Stimulated activated CD4-positive, alpha-beta T cell treated with anti-CD3 and anti-CD28 coated beads, Interleukin-12 subunit alpha, Interleukin-12 subunit beta, amount 100 ng/mL, for 48 hours (primary cell): Measurements from ENCODE around the gene CDH23.

Experiments
- DNase-seq, 3 donors: peaks; one replicate each; pipeline ENCODE4 v3.0.0-alpha.2; 2020; ENCODE audit warnings: low read depth in 2 of 3, low spot score in 1 of 3

CDH23 gene

DNA sequence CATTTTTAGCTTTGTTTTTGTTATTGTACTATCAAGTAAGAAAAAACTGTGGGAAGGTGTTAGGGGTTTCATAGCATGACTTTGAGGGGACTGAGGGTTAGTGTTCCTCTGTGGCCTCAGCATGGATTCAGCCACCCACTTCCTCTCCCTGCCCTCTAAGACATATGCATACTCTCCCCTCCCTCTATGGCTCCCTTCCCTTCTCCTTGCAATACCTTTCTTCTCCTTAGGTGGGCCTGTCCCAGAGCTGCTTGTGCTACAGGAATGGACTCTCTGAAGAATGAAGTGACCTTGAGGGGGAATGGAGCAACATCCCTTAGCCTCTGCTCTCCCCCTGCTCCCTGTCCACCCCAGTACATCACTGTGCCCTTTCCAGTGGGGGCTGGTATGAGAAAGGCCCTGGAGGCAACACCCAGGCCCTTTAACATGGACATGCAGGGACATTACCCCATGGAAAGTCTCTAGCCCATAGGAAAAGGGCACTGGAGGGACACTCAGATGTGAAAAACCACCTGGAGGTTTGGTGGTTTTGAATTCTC is 22.4 kb downstream of the CDH23 start:
- DNase-seq, result no peak

GRCh38 chr10:71419750-71420149 is 23.0 kb downstream of the CDH23 start:
- DNase-seq, result no peak

GRCh38 chr10:71421075-71421434 is 24.3 kb downstream of the CDH23 start:
- DNase-seq, result no peak

- DNase-seq, result no peak
Measured at GRCh38 chr10:71423250-71423649, 26.5 kb downstream of the CDH23 start.

DNA sequence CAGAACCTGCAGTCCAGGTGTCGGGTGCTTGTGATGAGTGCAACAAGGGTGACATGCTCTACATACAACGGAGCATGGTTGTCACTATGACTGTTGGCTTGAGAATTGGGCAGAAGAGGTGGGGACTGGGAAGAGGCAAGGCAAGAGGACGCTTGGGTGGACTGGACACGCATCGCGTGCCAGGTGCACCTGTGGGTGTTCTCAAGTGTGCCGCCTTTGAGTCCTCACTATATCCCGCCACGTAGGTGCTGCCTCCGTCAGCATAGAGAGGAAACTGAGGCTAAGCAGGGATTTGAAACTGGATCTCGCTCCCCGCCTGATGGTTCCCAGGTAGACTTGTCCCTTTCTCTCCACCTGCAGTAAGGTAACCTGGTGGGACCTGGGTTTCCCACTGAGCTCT is 27.2 kb downstream of the CDH23 start:
- DNase-seq, result no peak

DNA sequence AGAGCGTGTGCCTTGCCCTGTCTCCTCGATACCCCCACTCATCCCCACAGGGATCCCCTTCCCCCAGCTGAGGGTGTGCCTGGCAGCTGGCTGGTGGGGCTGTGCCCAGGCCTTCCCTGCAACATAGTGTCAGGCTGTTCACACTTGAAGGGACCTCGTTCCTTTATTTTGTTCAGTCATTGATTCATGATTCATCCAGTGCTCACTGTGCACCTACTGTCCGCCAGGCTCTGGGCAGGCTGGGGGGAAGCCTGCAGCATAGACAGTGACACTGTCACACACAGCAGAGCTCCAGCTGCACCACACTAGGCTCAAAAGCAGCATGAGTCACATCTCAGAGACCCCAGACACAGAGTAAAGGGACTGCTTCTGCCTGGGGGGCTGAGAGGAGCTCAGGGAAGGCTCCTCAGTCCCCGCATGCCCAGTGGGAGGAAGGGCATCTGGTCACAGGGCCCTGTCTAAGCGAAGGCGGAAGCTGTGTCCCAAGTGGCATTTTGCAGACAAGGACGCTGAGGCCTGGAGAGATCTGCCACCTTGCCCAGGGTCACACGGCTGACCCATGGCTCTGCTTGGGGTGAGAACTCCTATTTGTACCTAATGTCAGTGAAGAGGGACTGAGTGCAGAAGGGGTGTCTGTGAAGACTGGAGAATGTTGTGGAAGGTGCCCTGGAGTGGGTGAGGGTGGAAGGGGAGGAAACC is 27.9 kb downstream of the CDH23 start:
- no peak for DNase-seq

DNA sequence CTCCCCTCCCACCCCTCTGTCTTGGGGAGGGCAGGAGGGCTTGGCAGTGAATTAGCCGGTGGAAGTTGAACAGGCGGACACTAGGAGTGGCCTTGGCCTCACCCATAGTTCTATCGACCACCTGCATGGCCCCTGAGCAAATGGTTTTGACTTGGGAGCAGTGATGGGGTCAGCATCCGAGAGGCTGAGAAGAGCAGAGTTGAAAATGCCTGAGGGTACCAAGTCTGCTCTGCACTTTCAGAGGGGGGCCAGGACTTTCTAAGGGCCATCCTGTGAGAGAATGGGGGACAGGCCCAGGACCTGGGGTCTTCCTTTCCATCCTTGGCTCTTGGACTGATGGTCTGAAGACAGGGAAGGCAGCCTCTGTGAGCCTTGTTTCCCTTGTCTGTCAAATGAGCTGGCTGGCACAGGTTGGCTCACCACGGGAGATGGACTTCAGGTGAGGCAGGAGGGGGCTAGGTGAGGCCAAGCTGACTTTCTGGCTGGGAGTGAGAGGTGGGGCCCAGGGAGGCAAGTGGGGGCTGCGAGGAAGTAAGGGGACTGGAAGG is 29.4 kb downstream of the CDH23 start:
- DNase-seq, result no peak

GRCh38 chr10:71427246-71427645 is 30.5 kb downstream of the CDH23 start:
- DNase-seq, result no peak

DNA sequence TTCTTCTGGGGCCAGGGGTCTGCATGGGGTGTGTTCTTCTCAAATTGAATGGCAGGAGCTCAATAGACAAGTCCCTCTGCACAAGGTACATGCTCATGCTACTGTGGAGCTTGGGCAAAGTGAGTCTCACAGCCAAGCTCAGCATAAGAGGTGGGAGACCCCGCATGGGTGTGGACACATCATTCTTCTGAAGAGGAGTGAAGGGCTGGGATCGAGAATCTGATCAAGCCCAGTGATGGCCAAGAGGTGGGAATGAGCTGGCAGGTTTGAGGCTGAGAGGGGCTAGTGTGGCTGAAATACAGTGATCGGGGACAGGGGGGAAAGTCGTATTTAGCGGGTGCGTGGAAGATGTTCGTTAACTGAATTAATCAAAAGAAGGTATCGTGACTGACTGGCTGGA is 32.6 kb downstream of the CDH23 start:
- no peak for DNase-seq

DNA sequence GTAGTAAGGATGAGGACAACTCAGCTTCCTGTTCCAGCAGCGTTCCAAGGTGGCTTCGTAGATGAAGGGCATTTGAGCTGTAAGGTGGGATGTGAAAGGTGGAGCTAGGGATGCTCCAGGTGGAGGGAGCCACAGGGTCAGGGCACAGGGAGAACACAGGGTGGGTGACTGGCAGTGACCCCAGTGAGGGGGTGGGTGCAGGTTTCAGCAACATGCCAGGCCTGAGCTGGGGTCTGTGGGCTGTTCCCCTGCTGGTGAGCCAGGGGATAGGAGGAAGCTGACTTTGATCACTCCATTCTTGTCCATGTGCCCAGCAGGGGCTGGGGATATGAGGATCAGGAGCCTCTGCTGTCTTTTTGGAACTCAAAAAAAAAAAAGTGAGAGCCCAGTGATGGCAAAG is 33.2 kb downstream of the CDH23 start:
- DNase-seq, result no peak

GRCh38 chr10:71431239-71432100 is 34.8 kb downstream of the CDH23 start:
- no peak for DNase-seq

GRCh38 chr10:71432101-71432905 is 35.6 kb downstream of the CDH23 start:
- no peak for DNase-seq

DNA sequence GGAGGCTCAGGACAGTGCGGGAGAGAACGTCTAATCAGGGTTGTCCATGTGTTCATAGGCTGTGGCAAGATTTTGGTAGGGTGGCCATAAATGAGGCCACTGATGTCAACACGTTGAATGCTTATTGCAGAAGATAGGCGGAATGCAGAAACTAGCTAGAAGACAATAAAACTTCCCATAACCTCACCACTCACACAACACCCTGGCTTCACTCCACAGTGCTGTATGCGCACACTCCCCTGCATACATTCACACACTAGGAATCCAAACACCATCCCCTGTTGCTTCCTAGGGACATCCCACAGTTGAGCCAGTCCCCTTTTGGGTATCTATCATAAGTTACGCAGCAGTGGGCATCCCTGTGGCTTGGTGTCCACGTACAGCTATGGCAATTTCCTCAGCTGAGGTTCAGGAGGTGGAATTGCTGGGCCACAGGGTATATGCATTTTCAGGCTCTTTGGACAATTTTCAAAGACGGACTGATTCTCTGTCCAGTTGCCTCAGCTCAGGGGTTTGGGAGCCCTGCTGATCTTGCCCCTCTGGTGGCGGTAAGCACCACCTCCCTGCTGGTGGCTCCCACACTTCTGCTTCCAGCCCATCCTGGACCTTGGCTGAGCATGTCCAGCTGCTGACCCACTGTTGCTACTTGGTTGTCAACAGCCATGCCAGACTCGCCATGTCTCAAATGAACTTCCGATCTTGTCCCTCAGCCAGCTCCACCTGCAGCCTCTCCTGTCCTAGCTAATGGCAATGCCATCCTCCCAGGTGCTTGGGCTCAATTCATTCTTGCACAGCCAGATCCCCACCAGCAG is 36.4 kb downstream of the CDH23 start:
- no peak for DNase-seq

DNA sequence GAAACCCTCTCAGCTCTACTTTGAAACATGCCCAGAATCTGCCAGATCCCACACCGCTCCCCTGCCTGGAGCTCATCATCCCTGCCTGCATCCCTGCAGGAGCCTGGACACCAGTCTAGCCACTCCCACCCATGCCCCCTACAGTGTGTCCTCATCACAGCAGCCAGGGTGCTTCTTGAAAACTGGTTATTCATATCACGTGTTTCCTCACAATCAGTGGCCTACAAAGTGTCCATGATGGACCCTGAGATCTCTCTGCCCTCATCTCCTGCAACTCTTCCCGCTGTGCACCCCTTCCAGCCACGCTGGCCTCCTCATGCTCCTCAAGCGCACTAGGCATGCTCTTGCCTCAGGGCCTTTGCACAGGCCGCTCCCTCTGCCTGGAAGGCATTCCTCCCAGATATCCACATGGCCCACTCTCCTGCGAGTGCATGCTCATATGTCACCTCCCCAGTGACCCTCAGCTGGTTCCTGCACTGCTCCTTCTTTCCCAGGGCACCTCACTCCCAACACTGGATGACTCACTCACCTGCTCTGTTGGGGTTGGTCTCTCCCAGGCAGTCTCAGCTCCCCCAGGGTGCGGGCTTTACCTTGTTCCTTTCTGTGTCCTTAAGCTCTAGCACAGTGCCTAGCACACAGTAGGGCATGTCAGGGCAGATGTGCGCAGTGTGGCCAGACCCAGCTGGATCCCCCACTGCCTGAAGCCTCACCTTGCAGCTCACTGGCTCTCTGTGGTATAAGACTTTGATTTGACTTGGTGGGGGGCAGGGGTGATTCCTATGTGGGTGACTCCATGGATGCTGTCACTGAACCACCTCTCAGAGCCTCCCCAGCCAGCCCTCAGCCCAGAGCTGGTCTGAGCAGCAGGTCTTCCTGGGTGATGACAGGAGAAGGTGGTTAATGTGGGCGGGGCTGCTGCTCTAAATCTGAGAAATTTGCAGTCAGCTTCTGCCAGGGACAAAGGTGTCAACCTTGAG is 37.3 kb downstream of the CDH23 start:
- no peak for DNase-seq

- DNase-seq, result no peak
Measured at GRCh38 chr10:71434760-71435394, 38.2 kb downstream of the CDH23 start.

GRCh38 chr10:71435571-71436267 is 39.0 kb downstream of the CDH23 start:
- DNase-seq, result no peak

DNA sequence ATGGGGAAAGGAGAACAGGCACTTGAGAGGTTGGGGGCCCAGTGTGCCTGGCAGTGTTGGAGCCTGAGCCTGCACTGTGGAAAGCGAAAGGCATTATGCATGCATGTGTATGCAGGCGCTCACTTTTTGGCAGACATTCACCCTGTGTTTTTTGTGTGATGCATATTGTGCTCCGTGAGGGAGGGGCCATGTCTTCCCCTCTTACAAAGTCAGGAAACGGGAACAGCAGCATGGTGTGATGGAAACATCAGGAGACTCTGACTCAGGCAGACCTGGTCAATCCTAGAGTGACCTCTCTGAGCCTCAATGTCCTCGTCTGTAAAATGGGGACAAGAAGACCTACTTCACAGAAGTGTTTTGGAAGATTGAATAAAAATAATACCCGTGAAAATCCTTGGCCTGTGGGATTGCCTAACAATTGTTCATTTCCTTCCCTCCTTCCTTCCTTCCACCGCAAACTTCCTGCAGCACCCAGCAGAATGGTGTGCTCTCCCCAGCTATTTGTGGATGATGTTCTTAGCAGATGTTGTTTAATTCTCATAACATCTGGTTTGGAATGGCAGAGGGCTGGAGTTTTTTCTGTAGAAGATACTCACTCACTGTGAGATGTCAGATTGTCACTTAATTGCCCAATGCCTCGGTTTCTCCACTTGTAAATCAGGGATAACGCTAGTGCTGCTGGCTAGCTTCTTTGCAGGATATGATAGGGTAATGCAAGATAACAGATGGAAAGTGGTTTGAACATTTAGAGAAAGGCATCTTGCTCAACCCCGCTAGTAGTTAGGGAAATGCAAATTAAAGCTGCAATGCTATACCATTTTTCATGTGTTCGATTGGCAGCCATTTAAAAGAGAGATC is 39.8 kb downstream of the CDH23 start:
- no peak for DNase-seq
